Measurements from ENCODE around the gene TIAM2. TPM values are rescaled to one million over a fixed set of nuclear protein-coding genes. Genes with fewer than 3 reads are reported as not detected.

The TIAM2 gene
- total RNA-seq, 4 donors from 2014 or later = 9.2 to 18.2 (median 11.4) TPM

DNA sequence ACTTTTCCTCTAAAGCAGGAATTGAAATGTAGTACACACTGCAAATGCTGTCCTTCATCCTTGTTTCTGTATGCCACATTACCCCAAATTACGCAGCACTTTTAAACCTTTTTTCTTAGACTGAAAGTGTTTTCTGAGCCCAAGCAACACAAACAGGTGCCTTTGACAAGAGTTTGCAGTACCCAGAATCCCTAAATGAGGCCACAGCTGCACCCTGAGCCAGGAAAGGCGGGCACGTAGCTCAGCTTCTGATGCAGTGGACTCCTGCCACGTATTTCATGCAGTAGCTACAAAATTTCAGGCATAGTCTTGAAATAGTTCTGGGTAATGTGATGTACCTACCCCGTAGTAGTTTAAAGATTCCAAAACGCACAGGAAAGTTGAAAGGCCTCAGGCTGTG lies 237.7 kb downstream of the TIAM2 start:
- Histone ChIP-seq H3K36me3 (peaks cover 0 to 4% (median 0%) of the 10 kb centered on the region in 3 donors), H3K9me3 (no peaks in the 10 kb centered on the region), H3K27ac (no peak overlapping the region), H3K27me3 (no peaks in the 10 kb centered on the region), H3K4me1 (no peaks in the 10 kb centered on the region), H3K4me3 (no peak overlapping the region)
- no peak for DNase-seq (ENCODE audit: low spot score in 2 of 2)
- TF ChIP-seq POLR2A (IDR thresholded peaks at IDR 0.05) (no peak), EP300 (IDR thresholded peaks at IDR 0.05) (no peak)
- TF ChIP-seq, protein P1, sequence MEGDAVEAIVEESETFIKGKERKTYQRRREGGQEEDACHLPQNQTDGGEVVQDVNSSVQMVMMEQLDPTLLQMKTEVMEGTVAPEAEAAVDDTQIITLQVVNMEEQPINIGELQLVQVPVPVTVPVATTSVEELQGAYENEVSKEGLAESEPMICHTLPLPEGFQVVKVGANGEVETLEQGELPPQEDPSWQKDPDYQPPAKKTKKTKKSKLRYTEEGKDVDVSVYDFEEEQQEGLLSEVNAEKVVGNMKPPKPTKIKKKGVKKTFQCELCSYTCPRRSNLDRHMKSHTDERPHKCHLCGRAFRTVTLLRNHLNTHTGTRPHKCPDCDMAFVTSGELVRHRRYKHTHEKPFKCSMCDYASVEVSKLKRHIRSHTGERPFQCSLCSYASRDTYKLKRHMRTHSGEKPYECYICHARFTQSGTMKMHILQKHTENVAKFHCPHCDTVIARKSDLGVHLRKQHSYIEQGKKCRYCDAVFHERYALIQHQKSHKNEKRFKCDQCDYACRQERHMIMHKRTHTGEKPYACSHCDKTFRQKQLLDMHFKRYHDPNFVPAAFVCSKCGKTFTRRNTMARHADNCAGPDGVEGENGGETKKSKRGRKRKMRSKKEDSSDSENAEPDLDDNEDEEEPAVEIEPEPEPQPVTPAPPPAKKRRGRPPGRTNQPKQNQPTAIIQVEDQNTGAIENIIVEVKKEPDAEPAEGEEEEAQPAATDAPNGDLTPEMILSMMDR (IDR thresholded peaks at IDR 0.05) = no peak
- WGBS, 2 donors = 74 to 75% methylated on average over 6 of the region's 6 CpGs

DNA sequence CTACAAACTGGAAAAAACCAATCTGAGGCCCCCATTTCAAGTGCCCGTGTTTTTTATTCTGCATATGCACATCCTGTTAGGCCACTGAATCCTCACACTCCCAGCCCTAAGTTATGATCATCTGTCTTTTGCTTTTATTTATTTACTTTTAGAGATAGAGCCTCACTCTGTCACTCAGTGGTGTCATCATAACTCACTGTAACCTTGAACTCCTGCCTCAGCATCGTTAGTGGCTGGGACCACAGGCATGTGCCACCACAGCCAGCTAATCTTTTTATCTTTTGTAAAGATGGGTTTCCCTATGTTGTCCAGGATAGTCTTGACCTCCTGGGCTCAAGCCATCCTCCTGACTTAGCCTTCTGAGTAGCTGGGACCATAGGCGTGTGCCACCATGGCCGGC lies 239.1 kb downstream of the TIAM2 start:
- Histone ChIP-seq H3K36me3 (peaks cover 0 to 4% (median 0%) of the 10 kb centered on the region in 3 donors), H3K4me1 (no peaks in the 10 kb centered on the region), H3K4me3 (no peak overlapping the region), H3K9me3 (no peaks in the 10 kb centered on the region), H3K27me3 (no peaks in the 10 kb centered on the region), H3K27ac (no peak overlapping the region)
- 69 to 96% methylated on average over 3 to 4 of the region's 4 CpGs for WGBS, 2 donors
- DNase-seq (ENCODE audit: low spot score in 2 of 2) = no peak
- TF ChIP-seq, protein P1 (IDR thresholded peaks at IDR 0.05) = no peak
- TF ChIP-seq EP300 (IDR thresholded peaks at IDR 0.05) (no peak), POLR2A (IDR thresholded peaks at IDR 0.05) (no peak)

DNA sequence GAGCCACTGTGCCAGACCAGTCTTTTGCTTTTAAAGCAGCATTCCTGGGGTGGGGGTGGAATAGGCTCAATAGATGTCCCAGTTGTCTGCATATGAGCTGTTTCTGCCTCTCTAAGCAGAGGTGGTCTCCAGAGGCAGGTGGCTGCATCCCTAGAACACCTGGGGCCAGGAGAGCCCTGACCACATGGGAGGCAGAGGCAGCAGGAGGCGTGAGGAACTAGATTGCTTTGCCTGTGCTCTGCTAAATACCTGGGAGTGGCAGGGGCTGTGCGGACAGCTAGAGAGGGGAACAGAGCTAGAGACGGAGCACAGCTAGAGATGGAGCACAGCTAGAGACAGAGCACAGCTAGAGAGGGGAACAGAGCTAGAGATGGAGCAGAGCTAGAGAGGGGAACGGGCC lies 239.6 kb downstream of the TIAM2 start:
- Histone ChIP-seq H3K36me3 (peaks cover 0 to 4% (median 0%) of the 10 kb centered on the region in 3 donors), H3K4me1 (no peaks in the 10 kb centered on the region), H3K27ac (no peak overlapping the region), H3K4me3 (no peak overlapping the region), H3K9me3 (no peaks in the 10 kb centered on the region), H3K27me3 (no peaks in the 10 kb centered on the region)
- no peak for DNase-seq (ENCODE audit: low spot score in 2 of 2)
- no peak for TF ChIP-seq POLR2A (IDR thresholded peaks at IDR 0.05)
- TF ChIP-seq, protein P1 (IDR thresholded peaks at IDR 0.05) = no peak
- TF ChIP-seq EP300 (IDR thresholded peaks at IDR 0.05) = no peak
- 70 to 72% methylated on average over 4 of the region's 4 CpGs for WGBS, 2 donors

- Histone ChIP-seq H3K9me3 (no peaks in the 10 kb centered on the region), H3K36me3 (peaks cover 0 to 4% (median 0%) of the 10 kb centered on the region in 3 donors), H3K4me1 (no peaks in the 10 kb centered on the region), H3K27me3 (no peaks in the 10 kb centered on the region), H3K27ac (no peak overlapping the region), H3K4me3 (no peak overlapping the region)
- 47% methylated on average over 5 of the region's 5 CpGs for WGBS, 2 donors
- TF ChIP-seq, protein P1 (IDR thresholded peaks at IDR 0.05) = no peak
- TF ChIP-seq EP300 (IDR thresholded peaks at IDR 0.05) (no peak), POLR2A (IDR thresholded peaks at IDR 0.05) (no peak)
- no peak for DNase-seq (ENCODE audit: low spot score in 2 of 2)
Measured at GRCh38 chr6:155235087-155235486, 240.0 kb downstream of the TIAM2 start.

GRCh38 chr6:155237613-155238012 lies 242.5 kb downstream of the TIAM2 start:
- Histone ChIP-seq H3K9me3 (no peaks in the 10 kb centered on the region), H3K4me3 (no peak overlapping the region), H3K4me1 (no peaks in the 10 kb centered on the region), H3K27me3 (no peaks in the 10 kb centered on the region), H3K27ac (no peak overlapping the region), H3K36me3 (peaks cover 0 to 4% (median 0%) of the 10 kb centered on the region in 3 donors)
- 100% methylated on average over 1 of the region's 1 CpG; no CpG with 5 or more reads in 1 of the 2 donors for WGBS, 2 donors
- no peak for DNase-seq (ENCODE audit: low spot score in 2 of 2)
- TF ChIP-seq, protein P1 (IDR thresholded peaks at IDR 0.05) = no peak
- TF ChIP-seq POLR2A (IDR thresholded peaks at IDR 0.05) (no peak), EP300 (IDR thresholded peaks at IDR 0.05) (no peak)

All from tibial nerve (tissue), 4 donors.